Body of pancreas (tissue), 4 donors: ENCODE data around the gene TMC7. TPM values are rescaled to one million over a fixed set of nuclear protein-coding genes. Genes with fewer than 3 reads are reported as not detected.

Experiments
- ATAC-seq: fragments of 150-250 bp; one replicate; pipeline ENCODE4 v1.9.1; 2016
- DNase-seq, 4 donors: peaks; one replicate each; pipeline ENCODE4 v3.0.0-alpha.2; 2019
- H3K27ac ChIP-seq, 4 donors: fragments of 200-600 bp; sonication (generic); 1 replicate in 3 of 4; 2 replicates in 1 of 4; pipeline versions ENCODE4 v1.5.1 to v1.6.1; 2016 to 2019; ENCODE audit warnings: mild to moderate bottlenecking in 1 of 4, mixed read lengths in 1 of 4, moderate library complexity in 1 of 4
- H3K27me3 ChIP-seq, 2 donors: fragments of 200-600 bp; sonication (generic); one replicate each; pipeline ENCODE4 v1.6.0; 2016; ENCODE audit warnings: mild to moderate bottlenecking in 1 of 2
- H3K36me3 ChIP-seq, 2 donors: fragments of 200-600 bp; sonication (generic); replicated peaks in 1 of 2; 2 replicates each; pipeline ENCODE4 v1.5.1; 2016; ENCODE audit warnings: low read depth in 2 of 2; ENCODE audit not compliant: insufficient read depth in 1 of 2
- H3K4me1 ChIP-seq: fragments of 200-600 bp; sonication (generic); one replicate; pipeline ENCODE4 v1.6.0; 2016
- H3K4me3 ChIP-seq, 2 donors: fragments of 200-600 bp; sonication (generic); 1 replicate in 1 of 2; 2 replicates in 1 of 2; pipeline ENCODE4 v1.5.1; 2016 to 2019
- H3K9me3 ChIP-seq, 3 donors: fragments of 200-600 bp; sonication (generic); 1 replicate in 2 of 3; 2 replicates in 1 of 3; pipeline ENCODE4 v1.5.1; 2016
- POLR2A ChIP-seq, 3 donors: fragments of 450-650 bp; IDR thresholded peaks; one replicate each; pipeline ENCODE4 v1.6.1; 2016; ENCODE audit warnings: antibody characterized with exemption in 3 of 3, mild to moderate bottlenecking in 2 of 3
- WGBS, 2 donors: methylation state at CpG; one replicate each; pipeline ENCODE4 v1.1.5; 2017; 5-methylcytosine and 5-hydroxymethylcytosine counted together
- intact Hi-C: fragments of 100-400 bp; cut with DNase I; formaldehyde crosslinking; loops from one replicate; pipeline ENCODE4 v1.15.1; 2023
- total RNA-seq, 2 donors: library from RNA; depleted of rRNA; stranded (reverse); fragments of >200 nt; gene quantifications; one replicate each; pipeline ENCODE4 v1.1.0, GENCODE V29; 2016
- TF ChIP-seq, protein P1 (sequence below), 7 experiments: fragments of 450-650 bp in 4 of 7; fragments of 200-600 bp in 3 of 7; sonication (generic) in 3 of 7; IDR thresholded peaks; one replicate each; pipeline ENCODE4 v1.5.1; 2016 to 2019; ENCODE audit warnings: antibody characterized with exemption in 7 of 7

TMC7 gene
- total RNA-seq, 2 donors from 2014 or later: 0.33 to 0.78 TPM

DNA sequence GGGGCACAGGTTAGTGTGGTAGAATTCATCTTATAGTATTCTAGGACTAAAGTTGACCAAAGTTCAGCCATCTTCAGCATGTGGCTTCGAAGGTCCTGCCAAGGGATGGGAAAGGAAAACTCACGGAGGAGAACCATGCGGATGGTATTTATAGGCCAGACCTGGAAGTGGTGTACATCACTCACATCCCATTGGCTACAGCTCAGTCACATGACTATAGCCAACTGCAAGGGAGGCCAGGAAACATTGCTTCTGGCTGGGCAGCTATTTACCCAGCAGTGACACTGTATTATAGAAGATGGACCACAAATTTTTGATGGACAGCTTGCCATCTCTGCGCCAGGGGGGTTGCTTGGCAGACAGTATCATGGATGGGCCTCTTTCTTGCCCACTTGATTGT is 48.0 kb downstream of the TMC7 start:
- no peaks in the 10 kb centered on the region for H3K36me3 ChIP-seq
- intact Hi-C loops: no loop called here
- 65 to 69% methylated on average over 4 of the region's 4 CpGs for WGBS, 2 donors
- DNase-seq (no peak), ATAC-seq (no peak)
- no peak overlapping the region for H3K27ac ChIP-seq
- H3K4me1 ChIP-seq: no peaks in the 10 kb centered on the region
- H3K9me3 ChIP-seq: no peaks in the 10 kb centered on the region
- H3K4me3 ChIP-seq: no peak overlapping the region
- H3K27me3 ChIP-seq: no peaks in the 10 kb centered on the region
- TF ChIP-seq, protein P1, sequence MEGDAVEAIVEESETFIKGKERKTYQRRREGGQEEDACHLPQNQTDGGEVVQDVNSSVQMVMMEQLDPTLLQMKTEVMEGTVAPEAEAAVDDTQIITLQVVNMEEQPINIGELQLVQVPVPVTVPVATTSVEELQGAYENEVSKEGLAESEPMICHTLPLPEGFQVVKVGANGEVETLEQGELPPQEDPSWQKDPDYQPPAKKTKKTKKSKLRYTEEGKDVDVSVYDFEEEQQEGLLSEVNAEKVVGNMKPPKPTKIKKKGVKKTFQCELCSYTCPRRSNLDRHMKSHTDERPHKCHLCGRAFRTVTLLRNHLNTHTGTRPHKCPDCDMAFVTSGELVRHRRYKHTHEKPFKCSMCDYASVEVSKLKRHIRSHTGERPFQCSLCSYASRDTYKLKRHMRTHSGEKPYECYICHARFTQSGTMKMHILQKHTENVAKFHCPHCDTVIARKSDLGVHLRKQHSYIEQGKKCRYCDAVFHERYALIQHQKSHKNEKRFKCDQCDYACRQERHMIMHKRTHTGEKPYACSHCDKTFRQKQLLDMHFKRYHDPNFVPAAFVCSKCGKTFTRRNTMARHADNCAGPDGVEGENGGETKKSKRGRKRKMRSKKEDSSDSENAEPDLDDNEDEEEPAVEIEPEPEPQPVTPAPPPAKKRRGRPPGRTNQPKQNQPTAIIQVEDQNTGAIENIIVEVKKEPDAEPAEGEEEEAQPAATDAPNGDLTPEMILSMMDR (IDR thresholded peaks at IDR 0.05): no peak
- no peak for TF ChIP-seq POLR2A (IDR thresholded peaks at IDR 0.05)

DNA sequence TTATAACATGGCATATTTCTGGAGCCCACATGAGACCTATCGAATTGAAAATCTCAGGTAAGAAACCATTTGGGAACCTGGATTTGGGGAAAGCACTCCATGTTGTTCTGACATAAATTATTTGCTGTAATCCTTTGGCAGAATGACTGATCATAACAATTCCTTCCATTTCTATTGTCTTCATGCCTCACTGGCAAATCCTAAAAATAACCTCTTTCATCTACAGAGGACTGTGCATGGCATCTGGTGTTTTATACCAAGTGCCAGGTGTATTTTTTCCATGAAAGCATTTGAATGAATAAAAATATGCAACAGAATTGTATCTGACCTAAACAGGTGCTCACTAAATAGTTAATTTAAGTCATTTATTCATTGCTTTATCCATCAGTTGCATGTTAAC is 50.0 kb downstream of the TMC7 start:
- 77 to 94% methylated on average over 1 of the region's 1 CpG for WGBS, 2 donors
- TF ChIP-seq, protein P1 (IDR thresholded peaks at IDR 0.05): no peak
- no peak for TF ChIP-seq POLR2A (IDR thresholded peaks at IDR 0.05)

DNA sequence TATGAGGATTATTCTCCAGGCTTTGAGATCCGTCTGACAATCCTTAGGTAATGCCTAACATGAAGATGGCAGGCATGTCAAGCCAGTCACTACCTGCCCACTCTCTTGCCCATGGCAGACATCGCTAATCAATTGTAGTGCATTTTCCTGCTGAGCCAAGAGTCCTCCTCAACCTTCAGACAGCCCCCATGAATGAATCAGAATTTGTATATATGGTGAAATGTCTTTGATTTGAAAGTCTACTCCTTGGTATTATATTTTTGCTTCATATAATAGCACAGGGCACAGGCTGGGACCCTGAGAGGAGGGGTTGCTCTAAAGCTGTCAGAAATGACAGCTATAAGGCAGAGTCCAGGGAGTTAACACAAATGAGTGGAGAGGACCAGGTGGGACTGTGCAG is 56.7 kb downstream of the TMC7 start:
- H3K27ac ChIP-seq: no peak overlapping the region
- WGBS, 2 donors: 81 to 92% methylated on average over 2 of the region's 2 CpGs
- ATAC-seq (no peak), DNase-seq (no peak)
- TF ChIP-seq POLR2A (IDR thresholded peaks at IDR 0.05): no peak
- TF ChIP-seq, protein P1 (IDR thresholded peaks at IDR 0.05): no peak
- intact Hi-C loops: no loop called here
- no peaks in the 10 kb centered on the region for H3K27me3 ChIP-seq
- no peaks in the 10 kb centered on the region for H3K9me3 ChIP-seq
- H3K36me3 ChIP-seq: no peaks in the 10 kb centered on the region
- H3K4me1 ChIP-seq: no peaks in the 10 kb centered on the region
- no peak overlapping the region for H3K4me3 ChIP-seq

More for the DNA sequence above, 50.0 kb downstream of the TMC7 start:
- no peak for ATAC-seq
- intact Hi-C loops: no loop called here
- no peak for DNase-seq
- no peak overlapping the region for H3K27ac ChIP-seq
- H3K4me1 ChIP-seq: no peaks in the 10 kb centered on the region
- no peaks in the 10 kb centered on the region for H3K9me3 ChIP-seq
- no peak overlapping the region for H3K4me3 ChIP-seq
- H3K36me3 ChIP-seq: no peaks in the 10 kb centered on the region
- H3K27me3 ChIP-seq: no peaks in the 10 kb centered on the region

DNA sequence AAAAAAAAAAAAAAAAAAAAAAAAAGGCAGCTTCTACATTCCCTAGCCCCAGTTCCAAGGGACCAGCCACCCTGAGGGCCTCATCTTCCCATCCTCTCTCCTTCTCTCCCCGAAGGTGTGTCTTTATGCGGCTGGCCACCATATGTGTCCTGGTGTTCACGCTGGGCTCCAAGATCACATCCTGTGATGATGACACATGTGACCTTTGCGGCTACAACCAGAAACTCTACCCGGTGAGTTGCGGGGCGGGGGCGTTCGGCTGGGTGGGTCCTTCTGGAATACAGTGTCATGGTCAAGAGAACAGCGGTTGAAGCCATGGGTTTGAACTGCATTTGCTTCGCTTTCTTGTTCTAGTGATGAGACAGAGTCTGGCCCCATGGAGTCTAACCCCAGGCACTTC is 61.0 kb downstream of the TMC7 start:
- H3K4me3 ChIP-seq: no peak overlapping the region
- no peaks in the 10 kb centered on the region for H3K27me3 ChIP-seq
- H3K27ac ChIP-seq: no peak overlapping the region
- intact Hi-C loops: no loop called here
- H3K4me1 ChIP-seq: no peaks in the 10 kb centered on the region
- DNase-seq (no peak), ATAC-seq (no peak)
- H3K36me3 ChIP-seq: no peaks in the 10 kb centered on the region
- WGBS, 2 donors: 85 to 92% methylated on average over 11 of the region's 11 CpGs
- no peaks in the 10 kb centered on the region for H3K9me3 ChIP-seq
- TF ChIP-seq, protein P1 (IDR thresholded peaks at IDR 0.05): no peak
- no peak for TF ChIP-seq POLR2A (IDR thresholded peaks at IDR 0.05)

DNA sequence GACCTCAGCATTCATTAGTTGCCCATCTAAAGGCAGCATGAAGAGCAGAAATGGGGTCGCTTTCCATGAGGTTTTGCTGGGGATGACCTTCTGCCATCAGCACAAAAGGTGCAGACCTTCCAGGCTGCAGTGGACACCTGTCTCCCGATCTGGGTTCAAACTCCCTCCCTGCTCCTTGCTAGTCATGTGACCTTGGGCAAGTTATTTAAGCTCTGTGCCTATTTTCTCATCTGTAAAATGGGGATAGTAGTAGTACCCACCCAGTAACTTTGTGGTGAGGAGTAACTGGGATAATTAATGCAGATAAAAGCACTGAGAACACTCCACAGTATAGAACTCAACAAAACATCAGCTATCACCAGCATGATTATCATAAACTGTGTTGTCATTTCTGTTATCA is 62.3 kb downstream of the TMC7 start:
- H3K36me3 ChIP-seq: no peaks in the 10 kb centered on the region
- no peaks in the 10 kb centered on the region for H3K27me3 ChIP-seq
- no peak overlapping the region for H3K27ac ChIP-seq
- DNase-seq (no peak), ATAC-seq (no peak)
- no peaks in the 10 kb centered on the region for H3K4me1 ChIP-seq
- WGBS, 2 donors: 85 to 86% methylated on average over 2 of the region's 2 CpGs
- H3K4me3 ChIP-seq: no peak overlapping the region
- no peak for TF ChIP-seq POLR2A (IDR thresholded peaks at IDR 0.05)
- TF ChIP-seq, protein P1 (IDR thresholded peaks at IDR 0.05): no peak
- intact Hi-C loops: no loop called here
- no peaks in the 10 kb centered on the region for H3K9me3 ChIP-seq
